GM20000 (cell line): ENCODE results near the gene ZBTB8B.
"Not testable (repeated sequence)": the region's sequence is repeated elsewhere in the genome, so short reads cannot be mapped to it uniquely, and the experiment has no call there.

Source experiments
- DNase-seq: peaks from one replicate; pipeline ENCODE4 v3.0.0; 2012; ENCODE audit warnings: low spot score
- CTCF ChIP-seq: IDR thresholded peaks from 2 replicates; pipeline ENCODE4 v1.5.1; 2012; ENCODE audit warnings: mild to moderate bottlenecking, control low read depth; ENCODE audit errors: extremely low read depth, missing control alignments

Gene ZBTB8B

GRCh38 chr1:32447469-32448185 lies 17.2 kb upstream of the ZBTB8B start:
- DNase-seq = no peak
- no peak for TF ChIP-seq CTCF

GRCh38 chr1:32448186-32448772 lies 16.6 kb upstream of the ZBTB8B start:
- peak; percentile 50 for TF ChIP-seq CTCF
- DNase-seq = not testable (repeated sequence)

GRCh38 chr1:32448773-32449456 lies 16.0 kb upstream of the ZBTB8B start:
- TF ChIP-seq CTCF = no peak
- DNase-seq = peak; percentile 0

- not testable (repeated sequence) for DNase-seq
Observed at GRCh38 chr1:32449457-32449831, 15.4 kb upstream of the ZBTB8B start.

- TF ChIP-seq CTCF = no peak
- no peak for DNase-seq
Observed at GRCh38 chr1:32454726-32455125, 10.1 kb upstream of the ZBTB8B start.

GRCh38 chr1:32455958-32456357 lies 8.9 kb upstream of the ZBTB8B start:
- TF ChIP-seq CTCF = no peak
- DNase-seq = no peak

- not testable (repeated sequence) for DNase-seq
Observed at GRCh38 chr1:32458798-32459197, 6.1 kb upstream of the ZBTB8B start.

GRCh38 chr1:32462977-32463376 lies 1.9 kb upstream of the ZBTB8B start:
- DNase-seq = not testable (repeated sequence)

GRCh38 chr1:32464191-32464715 lies 619 bp upstream of the ZBTB8B start:
- no peak for TF ChIP-seq CTCF
- DNase-seq = no peak
